NB4 (cell line): Measurements from ENCODE around the gene CADPS.
A peak's percentile ranks its signal among the peaks of the same experiment; 100 is the strongest.

Experiments used
- DNase-seq: peaks from one replicate; pipeline ENCODE4 v3.0.0; 2010; ENCODE audit warnings: low read depth
- H3K4me3 ChIP-seq: one replicate; pipeline ENCODE4 v1.5.1; 2011; ENCODE audit warnings: mild to moderate bottlenecking, low read depth, low read length, moderate library complexity
- CTCF ChIP-seq: IDR thresholded peaks from one replicate; pipeline ENCODE4 v1.5.1; 2012; ENCODE audit warnings: low read depth, low read length
- MYC ChIP-seq: IDR thresholded peaks from 2 replicates; pipeline ENCODE4 v1.6.1; 2011; ENCODE audit warnings: low read depth, low read length
- POLR2A ChIP-seq: IDR thresholded peaks from 2 replicates; pipeline ENCODE4 v1.6.1; 2011; ENCODE audit warnings: mild to moderate bottlenecking; ENCODE audit not compliant: insufficient read length; ENCODE audit errors: extremely low read depth
- TF ChIP-seq, protein P1 (sequence below): IDR thresholded peaks from 2 replicates; pipeline ENCODE4 v1.6.1; 2011; ENCODE audit warnings: low read depth, low read length

The CADPS gene

DNA sequence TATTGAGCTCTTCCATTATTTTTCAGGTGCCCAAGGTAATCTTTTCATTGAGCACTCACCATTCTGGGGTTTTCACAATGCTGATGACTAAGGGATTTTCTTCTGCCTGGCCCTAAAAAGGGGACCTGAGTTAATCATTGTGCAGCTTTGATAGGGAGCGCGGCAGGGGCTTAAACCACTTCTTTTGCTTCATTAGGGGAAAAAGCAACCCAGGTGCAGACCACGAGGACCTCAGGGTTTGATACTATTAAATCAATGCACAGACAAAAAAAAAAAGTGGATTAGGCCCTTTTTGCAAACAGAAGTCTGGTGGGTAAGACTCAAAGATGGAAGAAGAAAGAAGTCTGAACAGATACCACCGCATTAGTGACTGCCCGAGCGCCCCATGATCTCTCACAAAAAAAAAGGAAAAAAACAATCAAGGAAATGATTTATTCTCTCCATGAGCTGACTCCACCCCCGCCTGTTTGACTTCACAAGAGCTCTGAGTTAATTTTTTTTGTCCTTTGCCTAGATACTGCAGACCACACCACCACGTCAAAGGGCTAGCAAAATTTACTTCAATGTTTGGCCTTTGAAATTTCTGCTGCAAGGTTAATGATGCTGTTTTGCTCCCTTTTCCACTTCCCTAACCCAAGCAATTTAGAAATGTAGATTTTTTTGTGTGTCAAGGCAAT, 423.9 kb downstream of the CADPS start:
- H3K4me3 ChIP-seq, result no peak overlapping the region
- no peak for DNase-seq
- TF ChIP-seq, protein P1, sequence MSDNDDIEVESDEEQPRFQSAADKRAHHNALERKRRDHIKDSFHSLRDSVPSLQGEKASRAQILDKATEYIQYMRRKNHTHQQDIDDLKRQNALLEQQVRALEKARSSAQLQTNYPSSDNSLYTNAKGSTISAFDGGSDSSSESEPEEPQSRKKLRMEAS, result no peak
- TF ChIP-seq MYC (no peak), CTCF (no peak), POLR2A (no peak)

- no peak for TF ChIP-seq CTCF
- TF ChIP-seq, protein P1, result no peak
- TF ChIP-seq POLR2A, result no peak
- no peak for TF ChIP-seq MYC
- DNase-seq, result no peak
Observed at GRCh38 chr3:62446337-62446940, 428.8 kb downstream of the CADPS start.

DNA sequence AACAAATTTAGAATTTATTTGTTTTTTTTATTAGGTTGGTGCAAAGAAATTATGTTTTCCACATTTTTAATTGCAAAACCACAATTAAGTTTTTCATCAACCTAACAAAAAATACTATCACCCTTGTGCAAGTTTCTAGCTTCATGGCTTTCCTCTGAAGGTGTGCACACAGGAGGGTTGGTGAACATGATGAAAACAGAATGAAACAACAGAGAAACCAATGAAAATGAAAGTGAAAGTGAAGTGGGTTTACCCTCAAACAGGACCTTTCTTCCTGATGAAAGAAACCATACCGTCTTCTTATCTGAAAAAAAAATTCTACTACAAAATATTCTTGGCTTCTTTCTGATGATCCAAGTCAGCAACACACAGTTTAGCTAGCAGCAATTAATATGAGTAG, 429.9 kb downstream of the CADPS start:
- TF ChIP-seq, protein P1, result no peak
- TF ChIP-seq POLR2A (no peak), CTCF (no peak), MYC (no peak)
- peak; percentile 11 for DNase-seq
- no peak overlapping the region for H3K4me3 ChIP-seq

More at GRCh38 chr3:62446337-62446940, 428.8 kb downstream of the CADPS start:
- H3K4me3 ChIP-seq, result no peak overlapping the region

GRCh38 chr3:62439978-62440377, 435.2 kb downstream of the CADPS start:
- no peak overlapping the region for H3K4me3 ChIP-seq
- no peak for DNase-seq
- TF ChIP-seq, protein P1, result no peak
- TF ChIP-seq POLR2A, result no peak

- TF ChIP-seq CTCF (no peak), POLR2A (no peak), MYC (no peak)
- TF ChIP-seq, protein P1, result no peak
- H3K4me3 ChIP-seq, result no peak overlapping the region
- no peak for DNase-seq
Observed at GRCh38 chr3:62439176-62439813, 435.9 kb downstream of the CADPS start.

DNA sequence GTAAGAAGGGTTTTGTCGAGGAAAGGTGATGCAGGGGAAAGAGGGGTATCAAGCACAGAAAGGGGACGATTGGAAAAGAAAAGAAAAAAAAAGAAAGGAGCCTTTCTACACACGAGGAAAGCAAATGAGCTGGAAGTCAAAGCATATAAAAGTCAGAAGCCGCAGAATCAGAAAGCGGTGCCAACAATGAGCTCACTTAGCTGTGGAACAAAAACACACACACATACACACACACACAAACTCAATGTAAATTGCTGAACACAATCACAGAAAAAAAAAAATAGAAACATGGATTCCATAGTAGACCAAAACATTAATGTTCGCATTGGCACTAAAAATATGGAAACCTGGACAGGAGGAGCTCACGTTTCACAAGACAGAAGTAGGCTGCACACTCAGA, 438.4 kb downstream of the CADPS start:
- TF ChIP-seq, protein P1, result no peak
- TF ChIP-seq POLR2A (no peak), MYC (no peak), CTCF (no peak)
- no peak overlapping the region for H3K4me3 ChIP-seq
- no peak for DNase-seq
